Activated CD8-positive, alpha-beta T cell treated with anti-CD3 and anti-CD28 coated beads for 36 hours (primary cell): ENCODE data around the gene ZNF574. TPM values are rescaled to one million over a fixed set of nuclear protein-coding genes. Genes with fewer than 3 reads are reported as not detected.
A peak's percentile ranks its signal among the peaks of the same experiment; 100 is the strongest.

Source experiments
- ATAC-seq: fragments of 200-7000 bp; cut with Tn5 transposase; one replicate; pipeline ENCODE4 v1.10.0; 2021; ENCODE audit warnings: mild to moderate bottlenecking, moderate library complexity
- CTCF ChIA-PET: fragments of 350-600 bp; sonication (Branson Sonifier 250); formaldehyde crosslinking; loops from one replicate; lab custom pipeline; 2021; ENCODE audit warnings: antibody characterized with exemption; lab: Charles Lee
- POLR2A ChIA-PET: fragments of 350-600 bp; sonication (Branson Sonifier 250); formaldehyde crosslinking; loops from one replicate; lab custom pipeline; 2021; ENCODE audit warnings: antibody characterized with exemption; lab: Charles Lee
- DNase-seq: peaks from one replicate; pipeline ENCODE4 v3.0.0-alpha.2; 2020
- H3K27ac Mint-ChIP-seq: one replicate; pipeline ENCODE4 v1.8.0; 2021; ENCODE audit warnings: mild to moderate bottlenecking, mixed read lengths
- H3K27me3 Mint-ChIP-seq: one replicate; pipeline ENCODE4 v1.8.0; 2021; ENCODE audit warnings: mixed read lengths
- H3K36me3 Mint-ChIP-seq: one replicate; pipeline ENCODE4 v1.8.0; 2021; ENCODE audit warnings: low read depth, mixed read lengths
- H3K4me1 Mint-ChIP-seq: one replicate; pipeline ENCODE4 v1.8.0; 2021; ENCODE audit warnings: low read depth, mixed read lengths
- H3K4me3 Mint-ChIP-seq: one replicate; pipeline ENCODE4 v1.8.0; 2021; ENCODE audit warnings: mild to moderate bottlenecking, moderate library complexity, mixed read lengths
- H3K9me3 Mint-ChIP-seq: one replicate; pipeline ENCODE4 v1.8.0; 2021; ENCODE audit warnings: mixed read lengths
- intact Hi-C: fragments of 100-400 bp; cut with micrococcal nuclease; formaldehyde crosslinking; loops from one replicate; pipeline ENCODE4 v1.10.0; 2022
- total RNA-seq, 2 experiments: library from RNA; stranded (reverse); gene quantifications; one replicate each; pipeline ENCODE4 v1.2.3, GENCODE V29; 2021
- TF ChIP-seq, protein P1 (sequence below): fragments of 200-600 bp; IDR thresholded peaks from one replicate; pipeline ENCODE4 v1.8.0; 2022; ENCODE audit warnings: antibody characterized with exemption, mild to moderate bottlenecking

ZNF574 gene
- total RNA-seq, 2 experiments from 2014 or later, result 12.4 to 12.8 TPM

DNA sequence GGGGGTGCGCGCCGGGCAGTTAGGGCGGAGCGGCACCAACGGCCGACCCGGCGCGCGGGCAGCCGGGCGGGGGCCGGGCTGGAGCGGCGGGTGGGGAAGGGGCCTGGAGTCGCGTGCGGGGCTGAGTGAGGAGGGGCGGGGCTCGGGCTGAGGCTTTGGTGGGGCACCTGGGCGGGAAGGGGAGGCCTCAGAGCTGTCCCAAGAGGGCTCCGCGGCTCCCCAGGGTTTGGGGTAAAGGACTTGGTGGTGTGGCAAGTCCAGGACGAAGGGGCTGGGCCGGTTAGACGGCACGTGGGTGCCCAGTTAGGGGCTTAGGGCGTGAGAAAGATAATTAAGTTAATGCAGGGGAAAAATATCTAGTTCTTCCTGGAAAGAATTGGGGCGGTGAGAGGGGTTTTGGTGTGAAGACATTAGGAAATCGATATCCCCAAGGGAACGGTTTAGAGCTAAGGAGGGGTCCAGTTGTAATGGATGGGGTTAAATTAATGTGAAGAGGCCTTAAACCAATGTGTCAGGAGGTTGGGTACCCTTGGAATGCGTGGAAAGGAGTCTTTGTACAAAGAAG lies 496 bp downstream of the ZNF574 start:
- CTCF ChIA-PET, result interaction anchor here (0.6 to 1.6 kb wide), 5 partner anchors 14 to 496 kb away, joined by 3 to 4 read pairs (median 3); no protein-coding TSS in a partner anchor
- H3K27me3 Mint-ChIP-seq, result no peaks in the 10 kb centered on the region
- POLR2A ChIA-PET, result interaction anchor here (0.5 to 2.1 kb wide), 7 partner anchors 14 to 144 kb away, joined by 3 to 8 read pairs (median 3); no protein-coding TSS in a partner anchor
- ATAC-seq, result peak; percentile 0
- peaks cover 29% of the 10 kb centered on the region for H3K4me1 Mint-ChIP-seq
- H3K9me3 Mint-ChIP-seq, result no peaks in the 10 kb centered on the region
- intact Hi-C loops, result no loop called here
- peak overlapping the region; percentile 92 for H3K27ac Mint-ChIP-seq
- H3K36me3 Mint-ChIP-seq, result peaks cover 30% of the 10 kb centered on the region
- DNase-seq, result no peak
- H3K4me3 Mint-ChIP-seq, result peak overlapping the region; percentile 98
- TF ChIP-seq, protein P1, sequence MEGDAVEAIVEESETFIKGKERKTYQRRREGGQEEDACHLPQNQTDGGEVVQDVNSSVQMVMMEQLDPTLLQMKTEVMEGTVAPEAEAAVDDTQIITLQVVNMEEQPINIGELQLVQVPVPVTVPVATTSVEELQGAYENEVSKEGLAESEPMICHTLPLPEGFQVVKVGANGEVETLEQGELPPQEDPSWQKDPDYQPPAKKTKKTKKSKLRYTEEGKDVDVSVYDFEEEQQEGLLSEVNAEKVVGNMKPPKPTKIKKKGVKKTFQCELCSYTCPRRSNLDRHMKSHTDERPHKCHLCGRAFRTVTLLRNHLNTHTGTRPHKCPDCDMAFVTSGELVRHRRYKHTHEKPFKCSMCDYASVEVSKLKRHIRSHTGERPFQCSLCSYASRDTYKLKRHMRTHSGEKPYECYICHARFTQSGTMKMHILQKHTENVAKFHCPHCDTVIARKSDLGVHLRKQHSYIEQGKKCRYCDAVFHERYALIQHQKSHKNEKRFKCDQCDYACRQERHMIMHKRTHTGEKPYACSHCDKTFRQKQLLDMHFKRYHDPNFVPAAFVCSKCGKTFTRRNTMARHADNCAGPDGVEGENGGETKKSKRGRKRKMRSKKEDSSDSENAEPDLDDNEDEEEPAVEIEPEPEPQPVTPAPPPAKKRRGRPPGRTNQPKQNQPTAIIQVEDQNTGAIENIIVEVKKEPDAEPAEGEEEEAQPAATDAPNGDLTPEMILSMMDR, result no peak

DNA sequence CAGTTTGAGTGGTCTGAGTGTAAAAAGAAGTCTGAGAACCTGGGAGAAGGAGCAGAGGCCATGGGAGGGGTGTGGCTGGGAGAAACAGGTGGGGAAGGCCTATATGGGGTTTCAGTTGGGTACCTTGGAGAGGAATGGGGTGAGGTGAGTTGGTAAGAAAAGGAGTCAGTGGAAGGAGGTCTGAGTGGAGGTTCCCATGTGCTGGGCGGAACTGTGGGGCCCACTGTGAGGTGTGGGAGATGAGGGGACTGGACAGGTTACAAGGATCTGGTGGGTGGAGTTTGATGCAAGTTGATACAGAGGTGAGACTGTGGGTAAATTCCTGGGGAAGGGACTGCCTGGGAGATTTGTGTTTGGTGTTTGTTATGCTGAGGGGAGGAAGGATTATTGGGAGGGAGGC lies 2.1 kb downstream of the ZNF574 start:
- DNase-seq (no peak), ATAC-seq (no peak)
- peak overlapping the region; percentile 92 for H3K27ac Mint-ChIP-seq
- POLR2A ChIA-PET, result interaction anchor here (0.9 to 1.0 kb wide), 2 partner anchors 54 to 128 kb away, joined by 3 read pairs; partner anchors contain the start of gene POU2F2
- H3K9me3 Mint-ChIP-seq, result no peaks in the 10 kb centered on the region
- peaks cover 35% of the 10 kb centered on the region for H3K36me3 Mint-ChIP-seq
- TF ChIP-seq, protein P1, result no peak
- peaks cover 33% of the 10 kb centered on the region for H3K4me1 Mint-ChIP-seq
- CTCF ChIA-PET, result interaction anchor here (1.0 kb wide), 1 partner anchor 30 kb away, joined by 3 read pairs; no protein-coding TSS in a partner anchor
- intact Hi-C loops, result no loop called here
- peak overlapping the region; percentile 98 for H3K4me3 Mint-ChIP-seq
- H3K27me3 Mint-ChIP-seq, result no peaks in the 10 kb centered on the region

DNA sequence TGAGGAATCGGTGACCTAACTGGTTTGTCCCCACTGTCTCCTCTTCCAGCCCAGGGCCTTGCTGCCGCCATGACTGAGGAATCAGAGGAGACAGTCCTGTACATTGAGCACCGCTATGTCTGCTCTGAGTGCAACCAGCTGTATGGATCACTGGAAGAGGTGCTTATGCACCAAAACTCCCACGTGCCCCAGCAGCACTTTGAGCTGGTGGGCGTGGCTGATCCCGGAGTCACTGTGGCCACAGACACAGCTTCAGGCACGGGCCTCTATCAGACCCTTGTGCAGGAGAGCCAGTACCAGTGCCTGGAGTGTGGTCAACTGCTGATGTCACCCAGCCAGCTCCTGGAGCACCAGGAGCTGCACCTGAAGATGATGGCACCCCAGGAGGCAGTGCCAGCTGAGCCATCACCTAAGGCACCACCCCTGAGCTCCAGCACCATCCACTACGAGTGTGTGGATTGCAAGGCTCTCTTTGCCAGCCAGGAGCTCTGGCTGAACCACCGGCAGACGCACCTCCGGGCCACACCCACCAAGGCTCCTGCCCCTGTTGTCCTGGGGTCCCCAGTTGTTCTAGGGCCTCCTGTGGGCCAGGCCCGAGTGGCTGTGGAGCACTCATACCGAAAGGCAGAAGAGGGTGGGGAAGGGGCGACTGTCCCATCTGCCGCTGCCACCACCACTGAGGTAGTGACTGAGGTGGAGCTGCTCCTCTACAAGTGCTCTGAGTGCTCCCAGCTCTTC lies 2.7 kb downstream of the ZNF574 start:
- no peaks in the 10 kb centered on the region for H3K9me3 Mint-ChIP-seq
- intact Hi-C loops, result no loop called here
- POLR2A ChIA-PET, result interaction anchor here (0.9 to 1.0 kb wide), 2 partner anchors 54 to 127 kb away, joined by 3 read pairs; partner anchors contain the start of gene POU2F2
- H3K27ac Mint-ChIP-seq, result no peak overlapping the region
- no peaks in the 10 kb centered on the region for H3K27me3 Mint-ChIP-seq
- TF ChIP-seq, protein P1, result no peak
- CTCF ChIA-PET, result interaction anchor here (0.8 to 1.0 kb wide), 2 partner anchors 29 to 362 kb away, joined by 3 read pairs; no protein-coding TSS in a partner anchor
- H3K4me3 Mint-ChIP-seq, result peak overlapping the region; percentile 98
- DNase-seq, result no peak
- ATAC-seq, result no peak
- H3K4me1 Mint-ChIP-seq, result peaks cover 33% of the 10 kb centered on the region
- peaks cover 35% of the 10 kb centered on the region for H3K36me3 Mint-ChIP-seq

DNA sequence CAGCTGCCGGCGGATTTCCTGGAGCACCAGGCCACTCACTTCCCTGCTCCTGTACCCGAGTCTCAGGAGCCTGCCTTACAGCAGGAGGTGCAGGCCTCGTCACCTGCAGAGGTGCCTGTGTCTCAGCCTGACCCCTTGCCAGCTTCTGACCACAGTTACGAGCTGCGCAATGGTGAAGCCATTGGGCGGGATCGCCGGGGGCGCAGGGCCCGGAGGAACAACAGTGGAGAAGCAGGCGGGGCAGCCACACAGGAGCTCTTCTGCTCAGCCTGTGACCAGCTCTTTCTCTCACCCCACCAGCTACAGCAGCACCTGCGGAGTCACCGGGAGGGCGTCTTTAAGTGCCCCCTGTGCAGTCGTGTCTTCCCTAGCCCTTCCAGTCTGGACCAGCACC lies 3.3 kb downstream of the ZNF574 start:
- TF ChIP-seq, protein P1, result no peak
- Mint-ChIP-seq H3K4me1 (peaks cover 33% of the 10 kb centered on the region), H3K4me3 (no peak overlapping the region), H3K27me3 (no peaks in the 10 kb centered on the region), H3K9me3 (no peaks in the 10 kb centered on the region), H3K27ac (peak overlapping the region; percentile 20), H3K36me3 (peaks cover 38% of the 10 kb centered on the region)
- no peak for DNase-seq
- POLR2A ChIA-PET, result interaction anchor here (0.6 kb wide), 1 partner anchor 217 kb away, joined by 3 read pairs; no protein-coding TSS in a partner anchor
- CTCF ChIA-PET, result interaction anchor here (0.8 kb wide), 1 partner anchor 361 kb away, joined by 3 read pairs; no protein-coding TSS in a partner anchor
- intact Hi-C loops, result no loop called here
- no peak for ATAC-seq
